RCC 7860 (cell line): ENCODE results near the gene C4B.
"Not testable (repeated sequence)": the region's sequence is repeated elsewhere in the genome, so short reads cannot be mapped to it uniquely, and the experiment has no call there.

Experiments
- DNase-seq: peaks from one replicate; pipeline ENCODE4 v3.0.0-alpha.2; 2015; ENCODE audit warnings: low spot score
- FAIRE-seq: peaks from 2 replicates; lab custom pipeline; 2012; peaks lifted over from hg19 to GRCh38; lab: Jason Lieb, UNC

Gene C4B

DNA sequence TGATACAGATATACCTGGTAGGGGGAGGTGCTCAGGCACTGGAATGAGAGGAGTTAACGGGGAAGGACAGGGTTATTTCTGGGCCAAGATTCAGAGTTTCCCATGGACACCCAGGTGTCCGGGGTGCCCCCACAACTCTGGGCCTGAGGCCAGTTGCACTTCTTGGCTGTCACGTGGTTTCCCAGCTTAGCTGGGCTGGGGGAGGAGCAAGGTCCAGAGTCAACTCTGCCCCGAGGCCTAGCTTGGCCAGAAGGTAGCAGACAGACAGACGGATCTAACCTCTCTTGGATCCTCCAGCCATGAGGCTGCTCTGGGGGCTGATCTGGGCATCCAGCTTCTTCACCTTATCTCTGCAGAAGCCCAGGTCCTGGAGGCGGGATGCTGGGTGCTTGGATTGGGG lies at the start of gene C4B:
Gene C4B, plus strand, starts transcription at position 249 of the 400 bp plus-strand sequence. Its CDS starts 51 bp downstream, at position 300.
- DNase-seq, FAIRE-seq: not testable (repeated sequence)

DNA sequence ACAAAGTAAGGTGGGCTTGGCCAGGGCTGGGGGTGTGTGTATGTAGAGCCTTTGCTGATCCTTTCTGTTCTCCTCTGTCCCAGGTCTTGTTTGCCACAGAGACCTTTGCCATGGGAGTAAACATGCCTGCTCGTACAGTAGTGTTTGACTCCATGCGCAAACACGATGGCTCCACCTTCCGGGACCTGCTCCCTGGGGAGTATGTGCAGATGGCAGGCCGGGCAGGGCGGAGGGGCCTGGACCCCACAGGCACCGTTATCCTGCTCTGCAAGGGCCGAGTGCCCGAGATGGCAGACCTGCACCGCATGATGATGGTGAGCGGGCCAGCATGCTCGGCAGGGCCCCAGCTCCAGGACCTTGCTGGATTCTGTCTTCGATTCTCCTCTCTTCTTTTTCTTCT lies 48.9 kb upstream of the C4B start:
- DNase-seq = no peak
- no peak for FAIRE-seq

DNA sequence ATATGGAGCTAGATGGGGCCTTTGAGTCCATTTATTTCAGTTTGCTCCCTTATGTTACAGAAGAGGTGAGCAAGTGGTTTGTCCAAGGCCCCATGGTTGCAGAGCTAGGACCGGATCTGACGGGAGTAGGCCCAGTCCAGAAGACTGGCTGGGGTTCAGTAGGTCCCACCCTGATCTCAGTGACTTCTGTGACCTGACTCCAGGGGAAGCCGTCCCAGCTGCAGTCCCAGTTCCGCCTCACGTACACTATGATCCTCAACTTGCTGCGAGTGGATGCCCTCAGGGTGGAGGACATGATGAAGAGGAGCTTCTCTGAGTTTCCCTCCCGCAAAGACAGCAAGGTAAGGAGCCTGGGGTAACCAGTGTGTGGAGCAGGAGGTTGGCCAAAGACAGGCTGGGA lies 48.1 kb upstream of the C4B start:
- no peak for FAIRE-seq
- no peak for DNase-seq

GRCh38 chr6:31966997-31967925 lies 47.3 kb upstream of the C4B start:
- no peak for FAIRE-seq
- DNase-seq = no peak

DNA sequence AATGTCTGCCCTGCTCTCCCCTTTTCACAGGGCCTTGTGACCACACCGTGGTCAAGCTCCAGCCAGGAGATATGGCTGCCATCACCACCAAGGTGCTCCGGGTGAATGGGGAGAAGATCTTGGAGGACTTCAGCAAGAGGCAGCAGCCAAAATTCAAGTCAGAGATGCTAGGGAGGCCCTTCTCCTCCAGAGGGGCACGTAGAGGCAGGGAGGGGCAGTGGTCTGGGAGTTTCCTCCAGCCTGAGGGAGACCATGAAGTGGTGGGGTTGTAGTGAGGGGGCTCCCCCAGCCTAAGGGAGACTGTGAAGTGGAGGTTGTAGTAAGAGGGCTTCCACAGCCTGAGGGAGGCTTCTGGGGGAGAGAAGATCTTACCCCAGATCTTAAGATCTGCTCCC lies 46.7 kb upstream of the C4B start:
- no peak for FAIRE-seq
- DNase-seq = no peak

DNA sequence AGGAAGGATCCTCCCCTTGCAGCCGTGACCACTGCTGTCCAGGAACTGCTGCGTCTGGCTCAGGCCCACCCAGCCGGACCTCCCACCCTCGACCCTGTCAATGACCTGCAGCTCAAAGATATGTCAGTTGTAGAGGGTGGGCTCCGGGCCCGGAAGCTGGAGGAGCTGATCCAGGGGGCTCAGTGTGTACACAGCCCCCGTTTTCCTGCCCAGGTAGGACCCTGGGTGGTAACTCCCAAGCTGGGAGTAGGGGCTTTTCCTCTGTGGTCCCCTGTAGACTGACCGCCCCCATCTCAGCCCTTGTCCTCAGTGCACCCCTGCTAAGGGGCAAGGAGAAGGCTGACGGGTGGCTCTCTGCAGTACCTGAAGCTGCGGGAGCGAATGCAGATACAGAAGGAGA lies 46.3 kb upstream of the C4B start:
- FAIRE-seq = no peak
- no peak for DNase-seq

GRCh38 chr6:31968791-31969711 lies 45.5 kb upstream of the C4B start:
- DNase-seq = no peak
- FAIRE-seq = no peak

GRCh38 chr6:31969712-31970603 lies 44.6 kb upstream of the C4B start:
- FAIRE-seq = no peak
- DNase-seq = peak; percentile 21

DNA sequence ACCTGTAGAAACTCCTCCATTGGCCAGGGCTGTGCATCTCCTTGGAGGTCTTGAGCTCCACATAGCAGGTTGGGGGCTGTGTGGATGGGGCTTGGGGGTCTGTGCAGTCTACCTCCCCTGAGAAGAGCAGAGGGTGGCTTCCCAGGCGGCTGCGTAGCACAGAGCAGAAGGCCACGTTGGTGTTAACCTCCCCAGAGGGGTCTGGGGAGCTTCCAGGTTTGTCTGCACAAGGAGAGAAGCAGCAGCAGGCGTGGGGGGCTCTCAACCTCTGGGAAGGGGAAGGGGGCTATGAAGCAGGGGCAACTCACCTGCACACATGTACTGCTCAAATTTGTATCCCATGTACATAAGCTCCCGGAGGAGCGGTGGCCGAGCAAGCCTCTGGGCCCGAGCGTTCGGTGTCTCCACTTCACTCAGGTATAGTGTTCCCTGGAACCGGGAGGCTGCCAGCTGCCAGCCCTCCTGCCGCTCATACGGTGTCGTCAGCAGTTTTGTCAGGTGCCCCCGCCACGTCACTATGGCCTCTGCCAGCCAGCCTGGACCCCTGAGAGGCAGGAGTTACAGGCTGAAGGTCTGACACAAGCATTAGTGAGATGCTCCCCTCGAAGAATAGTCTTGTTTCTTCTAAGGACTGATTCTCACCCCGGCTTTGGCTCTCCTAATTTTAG lies 43.9 kb upstream of the C4B start:
- peak; percentile 3 for DNase-seq

GRCh38 chr6:31971279-31971992 lies 43.2 kb upstream of the C4B start:
- DNase-seq = no peak
- FAIRE-seq = no peak

More for the DNA sequence above, 43.9 kb upstream of the C4B start:
- no peak for FAIRE-seq

- DNase-seq (peak; percentile 90), FAIRE-seq (no peak)
Observed at GRCh38 chr6:31971993-31972708, 42.4 kb upstream of the C4B start, which contains the start of gene DXO. Gene DXO, minus strand, starts transcription at chr6:31972138. Its CDS starts 463 bp downstream, at chr6:31971675.

- FAIRE-seq = no peak
Observed at GRCh38 chr6:31972709-31973350, 41.8 kb upstream of the C4B start.

DNA sequence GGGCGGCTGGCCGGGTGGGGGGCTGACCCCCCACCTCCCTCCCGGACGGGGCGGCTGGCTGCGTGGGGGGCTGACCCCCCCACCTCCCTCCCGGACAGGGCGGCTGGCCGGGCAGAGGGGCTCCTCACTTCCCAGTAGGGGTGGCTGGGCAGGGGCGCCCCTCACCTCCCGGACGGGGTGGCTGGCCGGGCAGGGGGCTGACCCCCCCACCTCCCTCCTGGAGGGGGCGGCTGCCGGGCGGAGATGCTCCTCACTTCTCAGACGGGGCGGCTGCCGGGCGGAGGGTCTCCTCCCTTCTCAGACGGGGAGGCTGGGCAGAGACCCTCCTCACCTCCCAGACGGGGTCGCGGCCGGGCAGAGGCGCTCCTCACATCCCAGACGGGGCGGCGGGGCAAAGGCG lies 38.5 kb upstream of the C4B start:
- FAIRE-seq, DNase-seq: not testable (repeated sequence)

More at GRCh38 chr6:31972709-31973350, 41.8 kb upstream of the C4B start:
- DNase-seq = no peak

GRCh38 chr6:31977816-31978431 lies 36.7 kb upstream of the C4B start:
- DNase-seq (no peak), FAIRE-seq (no peak)

GRCh38 chr6:31978831-31979230 lies 35.8 kb upstream of the C4B start:
- DNase-seq (no peak), FAIRE-seq (no peak)

GRCh38 chr6:31979238-31979898 lies 35.2 kb upstream of the C4B start:
- FAIRE-seq = no peak
- no peak for DNase-seq
